ENCODE data around the gene YY1.

- TF ChIP-seq POLR2AphosphoS5 (IDR thresholded peaks at IDR 0.05; ENCODE audit: borderline replicate concordance, low read depth, low read length) (no peak), EZH2 (IDR thresholded peaks at IDR 0.05) (no peak), FOXP2 (optimal IDR thresholded peaks at IDR 0.05; ENCODE audit: control extremely low read depth, extremely low read length, insufficient read depth) (no peak)
These were observed 65.9 kb downstream of the YY1 start for GRCh38 chr14:100304825-100305323.

All from SK-N-MC (cell line).